Measurements from ENCODE around the gene STT3A.

DNA sequence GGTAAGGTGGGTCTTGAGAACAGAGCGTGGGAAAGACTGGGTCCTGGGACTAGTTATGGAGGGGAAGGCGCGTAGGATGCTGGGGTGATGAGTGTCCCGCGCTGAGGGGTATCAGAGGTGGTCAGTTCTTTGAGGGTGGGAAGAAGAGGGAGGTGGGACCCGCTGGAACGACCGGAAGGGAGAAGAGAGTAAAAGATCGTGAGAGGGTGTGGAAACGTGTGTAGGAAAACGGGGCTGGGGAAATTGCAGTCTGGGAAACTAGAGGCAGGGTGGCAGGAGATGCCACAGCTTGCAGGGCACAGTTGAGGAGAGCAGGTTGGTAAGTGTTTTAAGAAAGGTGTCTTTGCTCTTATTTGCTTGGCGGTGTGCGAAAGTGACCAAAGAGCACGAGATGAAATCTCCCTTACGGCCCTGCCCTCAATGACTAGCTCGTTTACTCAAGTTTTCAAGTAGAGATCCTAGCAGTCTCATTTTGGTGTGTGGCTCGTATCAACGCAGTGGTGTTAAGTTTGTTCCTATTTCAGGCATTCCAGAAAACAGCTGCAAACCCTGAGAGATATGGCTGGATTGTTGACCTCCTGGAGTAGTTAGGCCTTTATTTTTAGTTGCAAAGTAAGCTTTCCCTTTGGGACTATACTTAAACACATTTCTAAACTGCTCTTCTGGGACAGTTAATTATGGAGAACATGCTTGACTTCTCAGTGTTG, 615 bp downstream of the STT3A start:
- TF ChIP-seq, protein P1, sequence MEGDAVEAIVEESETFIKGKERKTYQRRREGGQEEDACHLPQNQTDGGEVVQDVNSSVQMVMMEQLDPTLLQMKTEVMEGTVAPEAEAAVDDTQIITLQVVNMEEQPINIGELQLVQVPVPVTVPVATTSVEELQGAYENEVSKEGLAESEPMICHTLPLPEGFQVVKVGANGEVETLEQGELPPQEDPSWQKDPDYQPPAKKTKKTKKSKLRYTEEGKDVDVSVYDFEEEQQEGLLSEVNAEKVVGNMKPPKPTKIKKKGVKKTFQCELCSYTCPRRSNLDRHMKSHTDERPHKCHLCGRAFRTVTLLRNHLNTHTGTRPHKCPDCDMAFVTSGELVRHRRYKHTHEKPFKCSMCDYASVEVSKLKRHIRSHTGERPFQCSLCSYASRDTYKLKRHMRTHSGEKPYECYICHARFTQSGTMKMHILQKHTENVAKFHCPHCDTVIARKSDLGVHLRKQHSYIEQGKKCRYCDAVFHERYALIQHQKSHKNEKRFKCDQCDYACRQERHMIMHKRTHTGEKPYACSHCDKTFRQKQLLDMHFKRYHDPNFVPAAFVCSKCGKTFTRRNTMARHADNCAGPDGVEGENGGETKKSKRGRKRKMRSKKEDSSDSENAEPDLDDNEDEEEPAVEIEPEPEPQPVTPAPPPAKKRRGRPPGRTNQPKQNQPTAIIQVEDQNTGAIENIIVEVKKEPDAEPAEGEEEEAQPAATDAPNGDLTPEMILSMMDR (IDR thresholded peaks at IDR 0.05) = no peak
- TF ChIP-seq ZFX (IDR thresholded peaks at IDR 0.05; ENCODE audit: borderline replicate concordance) = no peak
